Activated CD4-positive, alpha-beta memory T cell treated with anti-CD3 and anti-CD28 coated beads for 36 hours (primary cell): ENCODE results near the gene DAGLB. TPM values are rescaled to one million over a fixed set of nuclear protein-coding genes. Genes with fewer than 3 reads are reported as not detected.
A peak's percentile ranks its signal among the peaks of the same experiment; 100 is the strongest.
"Not testable (repeated sequence)": the region's sequence is repeated elsewhere in the genome, so short reads cannot be mapped to it uniquely, and the experiment has no call there.

Experiments used
- CTCF ChIA-PET: fragments of 350-600 bp; sonication (Branson Sonifier 250); formaldehyde crosslinking; loops from one replicate; lab custom pipeline; 2021; ENCODE audit warnings: antibody characterized with exemption, inconsistent platforms; lab: Charles Lee
- POLR2A ChIA-PET: fragments of 350-600 bp; sonication (Branson Sonifier 250); formaldehyde crosslinking; loops from one replicate; lab custom pipeline; 2021; ENCODE audit warnings: antibody characterized with exemption; lab: Charles Lee
- DNase-seq: peaks from one replicate; pipeline ENCODE4 v3.0.0-alpha.2; 2020
- H3K27ac Mint-ChIP-seq: one replicate; pipeline ENCODE4 v1.8.0; 2021; ENCODE audit warnings: mixed read lengths
- H3K27me3 Mint-ChIP-seq: one replicate; pipeline ENCODE4 v1.8.0; 2021; ENCODE audit warnings: mixed read lengths
- H3K36me3 Mint-ChIP-seq: one replicate; pipeline ENCODE4 v1.8.0; 2021; ENCODE audit warnings: mixed read lengths
- H3K4me1 Mint-ChIP-seq: one replicate; pipeline ENCODE4 v1.8.0; 2021; ENCODE audit warnings: low read depth, mixed read lengths
- H3K4me3 Mint-ChIP-seq: one replicate; pipeline ENCODE4 v1.8.0; 2021; ENCODE audit warnings: mild to moderate bottlenecking, mixed read lengths
- H3K9me3 Mint-ChIP-seq: one replicate; pipeline ENCODE4 v1.8.0; 2021; ENCODE audit warnings: mixed read lengths
- intact Hi-C: fragments of 100-400 bp; cut with micrococcal nuclease; formaldehyde crosslinking; loops from one replicate; pipeline ENCODE4 v1.15.1; 2023
- total RNA-seq, 2 experiments: library from RNA; stranded (reverse); gene quantifications; one replicate each; pipeline ENCODE4 v1.2.3, GENCODE V29; 2021

Gene DAGLB
- total RNA-seq, 2 experiments from 2014 or later, result 12.8 to 13.6 TPM

DNA sequence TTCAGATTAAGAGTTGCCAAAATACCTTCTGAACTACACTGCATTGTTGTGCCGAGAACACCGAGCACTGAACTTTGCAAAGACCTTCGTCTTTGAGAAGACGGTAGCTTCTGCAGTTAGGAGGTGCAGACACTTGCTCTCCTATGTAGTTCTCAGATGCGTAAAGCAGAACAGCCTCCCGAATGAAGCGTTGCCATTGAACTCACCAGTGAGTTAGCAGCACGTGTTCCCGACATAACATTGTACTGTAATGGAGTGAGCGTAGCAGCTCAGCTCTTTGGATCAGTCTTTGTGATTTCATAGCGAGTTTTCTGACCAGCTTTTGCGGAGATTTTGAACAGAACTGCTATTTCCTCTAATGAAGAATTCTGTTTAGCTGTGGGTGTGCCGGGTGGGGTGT, 45.0 kb downstream of the DAGLB start:
- no peaks in the 10 kb centered on the region for H3K9me3 Mint-ChIP-seq
- no peak overlapping the region for H3K27ac Mint-ChIP-seq
- H3K27me3 Mint-ChIP-seq, result no peaks in the 10 kb centered on the region
- ChIA-PET CTCF (no interaction called here), POLR2A (no interaction called here)
- peaks cover 2% of the 10 kb centered on the region for H3K4me1 Mint-ChIP-seq
- no peak for DNase-seq
- peaks cover 41% of the 10 kb centered on the region for H3K36me3 Mint-ChIP-seq
- no peak overlapping the region for H3K4me3 Mint-ChIP-seq
- intact Hi-C loops, result no loop called here

DNA sequence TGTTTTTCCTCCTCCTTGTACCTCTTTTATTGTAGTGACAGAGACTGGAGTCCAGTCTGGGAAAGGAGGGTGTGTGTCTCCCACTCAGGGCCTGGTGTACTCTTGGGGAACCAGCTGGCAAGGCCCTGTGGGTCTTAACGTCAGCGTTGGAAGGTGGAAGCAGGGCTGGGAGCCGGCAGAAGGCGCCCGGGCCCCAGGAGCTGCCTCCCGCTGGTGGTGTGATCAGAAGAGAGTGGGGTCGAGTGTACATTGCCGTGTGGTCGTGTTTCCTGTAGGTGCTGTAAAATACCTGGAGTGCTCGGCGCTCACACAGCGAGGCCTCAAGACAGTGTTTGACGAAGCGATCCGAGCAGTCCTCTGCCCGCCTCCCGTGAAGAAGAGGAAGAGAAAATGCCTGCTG, 45.7 kb downstream of the DAGLB start:
- ChIA-PET POLR2A (no interaction called here), CTCF (no interaction called here)
- Mint-ChIP-seq H3K9me3 (no peaks in the 10 kb centered on the region), H3K4me3 (no peak overlapping the region), H3K4me1 (peaks cover 2% of the 10 kb centered on the region), H3K27ac (no peak overlapping the region), H3K27me3 (no peaks in the 10 kb centered on the region), H3K36me3 (peaks cover 36% of the 10 kb centered on the region)
- no peak for DNase-seq
- intact Hi-C loops, result no loop called here

DNA sequence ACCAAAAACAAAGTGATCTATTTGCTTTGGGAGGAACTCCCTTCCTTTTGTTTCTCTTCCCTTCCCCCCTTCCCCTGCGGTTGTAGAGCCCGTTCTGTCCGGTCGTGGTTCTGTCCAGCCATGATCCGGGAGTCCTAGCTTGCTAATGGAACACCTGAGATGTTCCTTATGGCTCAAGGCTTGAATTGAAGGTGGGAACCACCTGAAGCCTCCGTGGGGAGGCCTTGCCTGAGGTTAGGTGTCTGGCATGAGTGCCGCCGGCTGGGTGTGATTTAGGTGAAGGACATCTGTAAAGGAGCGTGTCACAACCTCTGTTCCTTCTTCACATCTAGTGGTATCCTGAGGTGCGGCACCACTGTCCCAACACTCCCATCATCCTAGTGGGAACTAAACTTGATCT, 46.2 kb downstream of the DAGLB start:
- intact Hi-C loops, result no loop called here
- Mint-ChIP-seq H3K27me3 (no peaks in the 10 kb centered on the region), H3K4me1 (peaks cover 2% of the 10 kb centered on the region), H3K36me3 (peaks cover 36% of the 10 kb centered on the region), H3K27ac (no peak overlapping the region), H3K9me3 (no peaks in the 10 kb centered on the region), H3K4me3 (no peak overlapping the region)
- POLR2A ChIA-PET, result no interaction called here
- DNase-seq, result no peak
- CTCF ChIA-PET, result no interaction called here

DNA sequence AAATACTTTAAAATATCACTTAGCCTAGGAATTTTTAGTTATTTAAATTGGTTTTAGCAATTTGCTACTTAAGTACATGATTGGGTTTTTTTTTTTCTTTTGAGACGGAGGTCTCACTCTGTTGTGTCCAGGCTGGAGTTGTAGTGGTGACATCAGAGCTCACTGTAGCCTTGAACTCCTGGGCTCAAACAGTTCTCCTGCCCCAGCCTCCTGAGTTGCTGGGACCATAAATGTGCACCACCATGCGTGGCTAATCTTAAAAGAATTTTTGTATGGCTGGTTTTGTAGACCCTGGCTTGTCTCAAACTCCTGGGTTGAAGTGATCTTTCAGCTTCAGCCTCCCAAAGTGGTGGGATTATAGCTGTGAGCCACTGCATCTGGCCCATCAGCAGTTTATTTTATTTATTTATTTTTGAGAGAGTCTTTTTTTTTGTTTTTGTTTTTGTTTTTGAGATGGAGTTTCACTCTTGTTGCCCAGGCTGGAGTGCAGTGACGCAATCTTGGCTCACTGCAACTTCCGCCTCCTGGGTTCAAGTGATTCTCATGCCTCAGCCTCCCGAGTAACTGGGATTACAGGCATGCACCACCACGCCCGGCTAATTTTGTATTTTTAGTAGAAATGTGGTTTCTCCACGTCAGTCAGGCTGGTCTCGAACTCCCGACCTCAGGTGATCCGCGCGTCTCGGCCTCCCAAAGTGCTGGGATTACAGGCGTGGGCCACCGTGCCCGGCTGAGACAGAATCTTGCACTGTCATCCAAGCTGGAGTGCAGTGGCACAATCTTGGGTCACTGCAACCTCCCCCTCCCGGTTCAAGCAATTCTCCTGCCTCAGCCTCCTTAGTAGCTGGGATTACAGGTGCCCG, 47.3 kb downstream of the DAGLB start:
- H3K27me3 Mint-ChIP-seq, H3K27ac Mint-ChIP-seq, CTCF ChIA-PET, intact Hi-C loops, H3K4me3 Mint-ChIP-seq, DNase-seq, H3K9me3 Mint-ChIP-seq, POLR2A ChIA-PET: not testable (repeated sequence)
- Mint-ChIP-seq H3K36me3 (peaks cover 33% of the 10 kb centered on the region), H3K4me1 (peaks cover 12% of the 10 kb centered on the region)

DNA sequence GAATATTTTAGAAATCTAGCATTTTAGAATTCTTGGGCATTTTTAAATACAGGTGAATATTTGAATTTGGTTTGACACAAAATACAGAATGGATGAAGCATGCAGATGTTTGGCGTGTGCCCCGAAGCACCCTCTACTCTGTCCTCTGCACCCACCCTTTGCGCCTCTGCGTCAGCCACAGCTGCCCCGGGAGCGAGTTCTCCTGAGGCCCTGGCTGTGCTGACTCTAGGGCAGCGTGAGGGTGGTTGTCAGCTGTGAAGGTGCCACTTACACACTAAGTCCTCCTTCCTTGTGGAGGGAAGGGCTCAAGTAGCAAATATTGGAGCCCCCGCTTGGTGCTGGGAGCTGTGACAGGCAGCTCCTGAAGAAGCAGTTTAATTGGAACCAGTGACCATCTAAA, 48.4 kb downstream of the DAGLB start:
- CTCF ChIA-PET, result no interaction called here
- no peak overlapping the region for H3K4me3 Mint-ChIP-seq
- H3K36me3 Mint-ChIP-seq, result peaks cover 35% of the 10 kb centered on the region
- H3K9me3 Mint-ChIP-seq, result no peaks in the 10 kb centered on the region
- POLR2A ChIA-PET, result no interaction called here
- no peaks in the 10 kb centered on the region for H3K27me3 Mint-ChIP-seq
- H3K27ac Mint-ChIP-seq, result peak overlapping the region; percentile 13
- H3K4me1 Mint-ChIP-seq, result peaks cover 19% of the 10 kb centered on the region
- intact Hi-C loops, result no loop called here
- no peak for DNase-seq

DNA sequence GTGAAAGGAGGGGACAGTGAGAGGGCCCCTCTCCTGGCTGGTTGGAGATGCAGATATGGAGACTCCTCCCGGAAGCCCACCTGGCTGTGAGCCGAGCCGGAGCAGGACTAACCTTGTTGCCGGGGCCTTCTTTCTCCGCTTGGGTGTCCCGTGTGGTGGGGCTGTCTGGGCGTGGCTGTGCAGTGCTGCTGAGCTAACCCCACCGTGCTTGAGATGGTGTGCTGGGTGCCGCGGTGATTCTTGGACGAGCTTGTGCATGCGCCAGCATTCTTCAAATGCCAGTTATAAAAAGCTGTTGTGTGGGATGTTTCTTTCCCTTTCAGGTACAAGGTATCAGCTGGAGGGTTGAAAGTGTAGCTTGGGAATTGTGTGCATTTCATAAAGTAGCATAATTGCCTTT, 48.8 kb downstream of the DAGLB start:
- no peaks in the 10 kb centered on the region for H3K27me3 Mint-ChIP-seq
- ChIA-PET POLR2A (no interaction called here), CTCF (no interaction called here)
- peaks cover 23% of the 10 kb centered on the region for H3K4me1 Mint-ChIP-seq
- peaks cover 36% of the 10 kb centered on the region for H3K36me3 Mint-ChIP-seq
- intact Hi-C loops, result no loop called here
- peak overlapping the region; percentile 13 for H3K27ac Mint-ChIP-seq
- no peak for DNase-seq
- H3K4me3 Mint-ChIP-seq, result no peak overlapping the region
- H3K9me3 Mint-ChIP-seq, result no peaks in the 10 kb centered on the region

DNA sequence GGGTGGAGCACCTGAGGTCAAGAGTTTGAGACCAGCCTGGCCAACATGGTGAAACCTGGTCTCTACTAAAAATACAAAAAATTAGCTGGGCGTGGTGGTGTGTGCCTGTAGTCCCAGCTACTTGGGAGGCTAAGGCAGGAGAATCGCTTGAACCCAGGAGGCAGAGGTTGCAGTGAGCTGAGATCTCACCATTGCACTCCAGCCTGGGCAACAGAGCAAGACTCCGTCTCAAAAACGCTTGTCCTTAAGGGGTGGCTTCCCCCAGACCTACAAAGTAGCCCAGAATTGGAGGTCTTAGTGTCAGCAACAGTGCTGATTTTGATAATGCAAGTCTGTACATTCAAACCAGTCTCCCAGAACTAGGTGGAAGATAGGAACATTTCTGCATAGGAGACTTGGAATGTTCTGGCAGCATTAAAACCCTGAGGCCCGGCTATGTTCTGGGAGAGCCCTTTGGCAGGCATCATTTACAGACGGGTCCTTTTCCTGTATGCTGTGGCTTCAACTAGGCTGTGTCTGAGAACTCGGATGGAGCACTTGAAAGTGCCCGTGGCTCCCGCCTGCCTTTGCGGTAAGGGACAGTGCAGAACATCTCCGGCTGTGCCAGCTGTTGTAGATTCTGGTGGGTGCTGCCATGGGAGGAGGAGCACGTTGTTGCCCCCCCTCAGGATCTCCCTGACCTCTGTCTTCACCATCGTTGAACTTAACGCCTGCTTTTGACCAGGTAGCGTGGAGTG, 49.8 kb downstream of the DAGLB start:
- POLR2A ChIA-PET, H3K27me3 Mint-ChIP-seq, H3K9me3 Mint-ChIP-seq, H3K4me3 Mint-ChIP-seq, CTCF ChIA-PET, DNase-seq, intact Hi-C loops: not testable (repeated sequence)
- Mint-ChIP-seq H3K27ac (peak overlapping the region; percentile 13), H3K36me3 (peaks cover 39% of the 10 kb centered on the region), H3K4me1 (peaks cover 34% of the 10 kb centered on the region)

DNA sequence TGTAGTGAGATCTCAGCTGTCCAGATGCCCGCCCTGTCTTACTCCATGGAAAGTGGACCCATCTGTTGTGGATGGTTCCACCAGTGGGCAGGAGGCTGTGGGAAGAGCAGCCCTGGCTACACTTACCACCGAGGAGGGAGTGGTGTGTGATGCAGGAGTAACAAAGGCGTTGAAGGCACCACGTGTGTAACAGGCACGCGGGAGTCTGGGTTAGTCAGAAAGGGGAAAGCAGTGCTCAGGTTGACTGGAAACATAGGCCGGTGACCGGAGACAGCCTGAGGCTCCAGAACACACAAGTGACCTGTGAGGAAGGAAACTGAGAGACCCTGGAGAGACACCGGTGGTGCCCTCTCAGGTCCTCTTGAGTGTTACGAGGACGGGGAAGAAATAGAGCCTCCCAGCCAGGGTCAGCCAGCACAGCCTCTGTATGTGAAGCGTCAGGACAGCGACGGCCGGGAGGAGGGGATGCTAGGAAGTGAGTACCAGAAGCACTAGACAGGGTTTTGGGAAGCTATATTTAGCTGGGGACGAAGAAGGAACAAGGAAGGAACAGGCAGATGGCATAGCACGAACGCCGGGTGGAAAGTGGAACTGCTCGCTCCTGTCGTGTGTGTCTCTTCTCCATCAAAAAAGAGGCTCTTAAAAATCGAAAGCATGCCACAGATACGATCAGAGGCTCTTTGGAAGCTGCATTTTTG, 51.7 kb downstream of the DAGLB start:
- H3K27me3 Mint-ChIP-seq, result no peaks in the 10 kb centered on the region
- POLR2A ChIA-PET, result no interaction called here
- peaks cover 44% of the 10 kb centered on the region for H3K36me3 Mint-ChIP-seq
- intact Hi-C loops, result no loop called here
- no peak for DNase-seq
- CTCF ChIA-PET, result no interaction called here
- no peaks in the 10 kb centered on the region for H3K9me3 Mint-ChIP-seq
- H3K4me1 Mint-ChIP-seq, result peaks cover 50% of the 10 kb centered on the region
- peak overlapping the region; percentile 77 for H3K27ac Mint-ChIP-seq
- H3K4me3 Mint-ChIP-seq, result no peak overlapping the region

DNA sequence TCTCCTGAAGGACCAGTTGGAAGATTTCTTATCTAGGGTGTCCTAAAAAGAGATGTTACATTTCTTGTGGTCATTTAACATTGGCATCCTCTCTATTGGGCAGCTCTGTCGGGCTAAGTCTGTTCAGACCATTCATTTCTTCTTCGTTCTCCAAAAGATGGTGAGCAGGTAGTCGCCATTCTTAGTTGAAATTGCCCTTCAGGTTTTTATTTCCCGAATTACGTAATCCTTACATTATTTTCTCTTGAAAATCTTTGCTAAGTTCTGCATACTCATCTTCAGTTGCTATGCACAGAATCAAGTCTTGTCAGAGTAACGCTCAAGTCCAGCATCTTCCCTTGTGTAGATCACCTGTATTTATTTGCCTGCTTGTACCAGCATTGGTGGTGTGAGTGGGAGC, 53.6 kb downstream of the DAGLB start:
- H3K27me3 Mint-ChIP-seq, result no peaks in the 10 kb centered on the region
- CTCF ChIA-PET, result no interaction called here
- peak overlapping the region; percentile 93 for H3K27ac Mint-ChIP-seq
- intact Hi-C loops, result no loop called here
- no peak for DNase-seq
- POLR2A ChIA-PET, result no interaction called here
- peaks cover 52% of the 10 kb centered on the region for H3K4me1 Mint-ChIP-seq
- no peak overlapping the region for H3K4me3 Mint-ChIP-seq
- H3K9me3 Mint-ChIP-seq, result no peaks in the 10 kb centered on the region
- H3K36me3 Mint-ChIP-seq, result peaks cover 41% of the 10 kb centered on the region

DNA sequence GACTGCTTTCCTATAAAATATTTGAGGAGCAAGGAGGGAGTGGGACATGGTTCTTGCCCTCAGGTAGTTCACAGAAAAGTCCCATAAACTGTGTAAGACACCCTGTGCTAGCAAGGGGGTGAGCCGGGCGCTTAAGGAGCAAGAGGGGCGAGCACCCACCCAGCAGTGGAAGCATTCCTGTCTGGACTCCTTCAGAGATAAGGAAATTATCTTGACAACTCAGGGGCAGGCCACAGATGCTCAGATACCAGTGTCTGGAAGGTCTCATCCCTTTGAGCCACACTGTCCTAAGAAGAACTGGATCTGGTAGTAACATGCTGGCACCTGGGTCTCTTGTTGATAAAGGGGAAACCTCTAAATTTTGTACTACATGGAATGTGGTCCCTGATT, 54.1 kb downstream of the DAGLB start:
- intact Hi-C loops, result no loop called here
- Mint-ChIP-seq H3K4me3 (no peak overlapping the region), H3K27ac (peak overlapping the region; percentile 93), H3K27me3 (no peaks in the 10 kb centered on the region), H3K4me1 (peaks cover 52% of the 10 kb centered on the region), H3K36me3 (peaks cover 42% of the 10 kb centered on the region), H3K9me3 (no peaks in the 10 kb centered on the region)
- ChIA-PET POLR2A (no interaction called here), CTCF (no interaction called here)
- DNase-seq, result no peak

DNA sequence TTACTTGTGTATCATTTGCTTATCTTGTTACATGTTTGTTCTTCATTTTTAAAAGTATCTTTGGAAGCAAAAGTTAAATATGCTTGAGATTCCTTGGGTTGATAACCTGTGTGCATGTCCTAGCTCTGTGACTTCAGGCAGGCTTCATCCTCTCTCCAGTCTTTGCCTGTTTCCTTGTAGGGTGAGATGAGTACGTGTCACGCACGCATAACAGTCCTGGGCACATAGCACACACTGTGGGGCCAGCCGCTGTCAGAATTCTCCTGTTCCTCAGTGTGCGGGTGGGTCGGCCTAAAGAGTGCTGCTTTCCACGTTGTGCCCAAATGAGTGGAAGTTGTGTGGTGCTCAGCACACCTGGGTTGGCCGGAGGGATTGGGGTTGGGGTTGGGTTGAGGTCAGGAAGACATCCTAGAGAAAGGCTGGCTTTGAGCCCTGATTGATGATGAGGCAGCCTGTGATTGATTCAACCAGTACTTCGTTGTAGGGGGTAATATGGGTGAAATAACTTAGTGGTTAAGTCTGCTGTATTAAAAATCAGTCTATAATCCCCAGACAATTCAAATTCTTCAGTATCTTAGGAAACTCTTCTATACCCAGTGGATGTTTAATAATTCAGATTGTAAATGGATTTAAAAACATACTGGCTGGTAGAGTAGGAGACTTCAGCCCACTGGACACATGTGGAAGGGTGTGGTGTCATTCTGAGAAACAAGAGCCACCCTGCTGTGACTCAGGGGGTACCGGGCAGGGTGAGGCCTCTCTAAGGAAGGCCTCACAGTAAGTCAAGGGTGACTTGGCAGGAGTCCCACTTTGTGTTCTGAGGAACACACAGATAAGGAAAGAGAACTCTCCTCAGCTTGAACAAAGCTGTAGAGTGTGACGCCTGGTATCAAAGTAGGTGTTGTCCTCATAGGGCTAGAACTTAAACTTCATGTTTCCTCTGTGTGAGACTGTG, 54.8 kb downstream of the DAGLB start:
- ChIA-PET CTCF (interaction anchor here (1.2 kb wide), 1 partner anchor 10 kb away, joined by 3 read pairs; no protein-coding TSS in a partner anchor), POLR2A (no interaction called here)
- Mint-ChIP-seq H3K4me1 (peaks cover 54% of the 10 kb centered on the region), H3K36me3 (peaks cover 46% of the 10 kb centered on the region), H3K4me3 (no peak overlapping the region), H3K9me3 (no peaks in the 10 kb centered on the region), H3K27ac (peak overlapping the region; percentile 93), H3K27me3 (no peaks in the 10 kb centered on the region)
- DNase-seq, result peak; percentile 77
- intact Hi-C loops, result no loop called here
